ENCODE data around the gene RTP3. TPM values are rescaled to one million over a fixed set of nuclear protein-coding genes. Genes with fewer than 3 reads are reported as not detected.

Gene RTP3
- total RNA-seq, 3 donors from 2014 or later: not detected

GRCh38 chr3:46479696-46480095, 18.1 kb upstream of the RTP3 start:
- no peak for ATAC-seq
- no peak for DNase-seq
- Mint-ChIP-seq H3K4me3 (no peak overlapping the region), H3K9me3 (peaks cover 5% of the 10 kb centered on the region), H3K4me1 (ENCODE audit: low read depth) (no peaks in the 10 kb centered on the region), H3K36me3 (ENCODE audit: insufficient read depth) (no peaks in the 10 kb centered on the region), H3K27me3 (ENCODE audit: low read depth) (peaks cover 19% of the 10 kb centered on the region)

DNA sequence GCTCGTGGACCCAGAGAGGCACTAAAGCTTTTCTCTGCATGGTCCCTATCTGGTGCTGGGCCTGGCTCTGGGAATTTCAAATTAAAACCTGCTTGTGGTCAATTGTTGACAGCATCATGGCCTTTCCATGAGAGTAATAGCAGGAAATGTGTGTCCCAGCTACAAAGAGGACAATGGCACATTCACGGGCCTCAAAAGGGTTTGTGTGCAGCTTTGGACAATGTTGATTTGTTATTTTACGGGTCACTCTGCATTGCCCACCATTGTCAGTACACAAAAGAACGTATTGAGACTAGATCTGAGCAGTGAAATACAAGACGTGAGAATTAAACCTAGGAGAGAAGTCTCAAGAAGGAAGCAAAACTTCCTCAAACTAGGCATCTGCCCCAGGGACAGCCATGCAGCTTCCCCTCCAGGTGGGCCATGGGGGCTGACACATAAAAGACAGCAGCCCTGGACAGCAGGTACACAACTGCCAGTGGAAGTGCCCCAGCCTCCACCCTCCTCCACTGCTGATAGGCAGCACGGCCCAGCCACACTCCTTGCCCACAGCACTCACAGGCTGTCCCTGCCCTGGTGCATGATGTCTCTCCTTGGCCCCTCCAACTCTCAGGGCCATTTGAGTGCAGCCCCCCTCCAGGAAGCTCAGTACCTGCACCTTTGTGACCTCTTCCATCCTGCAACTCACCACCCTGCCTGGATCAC, 17.1 kb upstream of the RTP3 start:
- no peaks in the 10 kb centered on the region for H3K9me3 Mint-ChIP-seq
- no peak for DNase-seq
- H3K36me3 Mint-ChIP-seq (ENCODE audit: insufficient read depth): no peaks in the 10 kb centered on the region
- no peak for ATAC-seq
- no peak overlapping the region for H3K4me3 Mint-ChIP-seq
- no peaks in the 10 kb centered on the region for H3K4me1 Mint-ChIP-seq (ENCODE audit: low read depth)
- peaks cover 19% of the 10 kb centered on the region for H3K27me3 Mint-ChIP-seq (ENCODE audit: low read depth)

- no peaks in the 10 kb centered on the region for H3K4me1 Mint-ChIP-seq (ENCODE audit: low read depth)
- no peaks in the 10 kb centered on the region for H3K9me3 Mint-ChIP-seq
- H3K4me3 Mint-ChIP-seq: no peak overlapping the region
- peaks cover 19% of the 10 kb centered on the region for H3K27me3 Mint-ChIP-seq (ENCODE audit: low read depth)
- no peak for ATAC-seq
- DNase-seq: no peak
- no peaks in the 10 kb centered on the region for H3K36me3 Mint-ChIP-seq (ENCODE audit: insufficient read depth)
These were observed 16.1 kb upstream of the RTP3 start for GRCh38 chr3:46481636-46482035.

- Mint-ChIP-seq H3K27me3 (ENCODE audit: low read depth) (peaks cover 13% of the 10 kb centered on the region), H3K9me3 (no peaks in the 10 kb centered on the region), H3K4me3 (no peak overlapping the region), H3K36me3 (ENCODE audit: insufficient read depth) (no peaks in the 10 kb centered on the region), H3K4me1 (ENCODE audit: low read depth) (no peaks in the 10 kb centered on the region)
- no peak for DNase-seq
- ATAC-seq: no peak
These were observed 15.0 kb upstream of the RTP3 start for GRCh38 chr3:46482632-46483350.

- Mint-ChIP-seq H3K4me1 (ENCODE audit: low read depth) (peaks cover 4% of the 10 kb centered on the region), H3K9me3 (no peaks in the 10 kb centered on the region), H3K4me3 (no peak overlapping the region), H3K27me3 (ENCODE audit: low read depth) (peaks cover 8% of the 10 kb centered on the region), H3K36me3 (ENCODE audit: insufficient read depth) (no peaks in the 10 kb centered on the region)
- ATAC-seq (no peak), DNase-seq (no peak)
These were observed 14.0 kb upstream of the RTP3 start for GRCh38 chr3:46483825-46484224.

DNA sequence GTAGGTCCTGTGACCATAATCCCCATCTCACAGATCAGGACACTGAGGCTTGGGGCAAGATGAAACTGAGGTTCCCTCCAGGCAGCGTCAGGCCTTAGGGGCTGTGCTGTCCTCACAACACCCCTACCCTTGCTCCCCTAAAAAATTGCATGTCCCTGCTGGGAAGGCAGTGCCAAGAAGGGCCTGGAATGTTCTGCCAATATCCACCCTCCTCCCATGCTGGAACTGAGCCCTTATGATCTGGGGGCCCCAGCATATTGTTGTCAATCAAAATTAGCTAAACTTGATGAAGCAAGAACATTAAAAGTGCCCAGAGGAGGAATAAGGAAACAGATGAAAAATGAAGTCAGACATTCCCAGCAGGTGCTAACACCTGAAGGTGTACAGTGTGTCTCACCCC, 13.4 kb upstream of the RTP3 start:
- peaks cover 10% of the 10 kb centered on the region for H3K4me1 Mint-ChIP-seq (ENCODE audit: low read depth)
- no peak for DNase-seq
- no peak overlapping the region for H3K4me3 Mint-ChIP-seq
- H3K27me3 Mint-ChIP-seq (ENCODE audit: low read depth): peaks cover 4% of the 10 kb centered on the region
- H3K9me3 Mint-ChIP-seq: no peaks in the 10 kb centered on the region
- H3K36me3 Mint-ChIP-seq (ENCODE audit: insufficient read depth): no peaks in the 10 kb centered on the region
- ATAC-seq: no peak

DNA sequence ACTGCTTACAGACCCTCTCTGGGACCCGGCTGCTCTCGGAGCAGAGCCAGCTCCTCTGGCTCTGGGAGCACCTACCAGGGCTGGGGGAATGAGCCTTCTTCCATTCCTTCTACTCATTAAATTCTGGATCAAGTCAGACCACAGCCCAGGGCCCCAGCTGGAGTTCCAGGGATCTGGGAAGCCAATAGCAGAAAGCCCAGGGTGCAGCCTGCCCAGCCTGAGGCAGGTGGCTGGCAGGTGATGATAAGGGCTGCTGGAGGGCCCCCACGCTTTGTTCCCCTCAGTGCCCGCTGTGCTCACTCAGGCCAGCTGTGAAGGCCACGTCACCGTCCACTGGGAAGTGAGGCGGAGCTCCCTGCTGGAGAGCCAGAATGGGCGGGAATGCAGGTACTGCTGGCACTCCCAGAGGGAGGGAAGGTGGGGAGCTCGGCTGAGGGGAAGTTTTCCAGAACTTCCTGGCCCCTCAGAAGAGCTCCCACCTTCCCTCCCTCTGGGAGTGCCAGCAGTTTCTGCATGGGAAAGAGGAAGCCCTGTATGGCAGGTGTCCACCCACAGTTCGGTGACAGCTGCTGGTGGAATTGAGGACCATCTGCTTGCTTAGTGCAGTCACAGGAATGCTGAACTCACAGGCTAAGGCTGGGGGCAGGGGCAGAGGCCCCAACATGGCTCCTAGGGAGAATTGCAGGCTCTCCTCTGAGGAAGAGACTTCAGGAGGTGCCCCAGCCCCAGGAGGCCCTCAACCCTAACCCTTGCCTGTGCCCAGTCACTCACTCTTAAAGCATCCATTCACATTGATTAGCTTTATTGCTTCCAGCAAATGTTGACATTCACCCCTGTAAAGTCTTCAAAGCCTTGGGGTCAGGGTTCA, 12.6 kb upstream of the RTP3 start:
- no peaks in the 10 kb centered on the region for H3K36me3 Mint-ChIP-seq (ENCODE audit: insufficient read depth)
- H3K9me3 Mint-ChIP-seq: no peaks in the 10 kb centered on the region

DNA sequence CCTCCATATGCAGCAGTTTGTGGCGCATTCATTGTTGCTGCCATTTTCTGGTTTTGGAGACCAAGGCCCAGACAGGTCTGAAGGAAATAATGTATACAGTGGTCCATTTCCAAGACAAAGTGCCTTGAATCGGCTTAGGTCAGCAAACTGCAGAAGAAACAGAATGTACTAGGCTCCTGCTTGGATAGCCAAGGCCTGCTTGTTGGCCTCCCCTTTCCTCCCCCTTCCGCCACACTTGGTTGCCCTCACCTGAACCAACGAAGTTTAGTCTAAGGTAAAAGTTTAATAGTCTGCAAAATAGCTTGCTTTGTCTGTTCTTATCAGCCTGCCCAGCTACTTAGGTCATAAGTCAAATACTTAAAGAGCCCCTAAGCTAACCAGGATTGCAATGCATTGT, 12.0 kb upstream of the RTP3 start:
- Mint-ChIP-seq H3K9me3 (no peaks in the 10 kb centered on the region), H3K36me3 (ENCODE audit: insufficient read depth) (no peaks in the 10 kb centered on the region), H3K4me1 (ENCODE audit: low read depth) (peaks cover 19% of the 10 kb centered on the region), H3K4me3 (no peak overlapping the region), H3K27me3 (ENCODE audit: low read depth) (peaks cover 2% of the 10 kb centered on the region)
- ATAC-seq: no peak
- no peak for DNase-seq

More for the DNA sequence above, 12.6 kb upstream of the RTP3 start:
- ATAC-seq (no peak), DNase-seq (no peak)
- peaks cover 17% of the 10 kb centered on the region for H3K4me1 Mint-ChIP-seq (ENCODE audit: low read depth)
- no peak overlapping the region for H3K4me3 Mint-ChIP-seq
- peaks cover 4% of the 10 kb centered on the region for H3K27me3 Mint-ChIP-seq (ENCODE audit: low read depth)

- Mint-ChIP-seq H3K4me1 (ENCODE audit: low read depth) (peaks cover 19% of the 10 kb centered on the region), H3K9me3 (no peaks in the 10 kb centered on the region), H3K4me3 (peak overlapping the region; percentile 42), H3K27me3 (ENCODE audit: low read depth) (no peaks in the 10 kb centered on the region), H3K36me3 (ENCODE audit: insufficient read depth) (no peaks in the 10 kb centered on the region)
- DNase-seq: peak; percentile 92
- peak; percentile 99 to 100 for ATAC-seq
These were observed 8.9 kb upstream of the RTP3 start for GRCh38 chr3:46488735-46489361.

- ATAC-seq: no peak
- Mint-ChIP-seq H3K36me3 (ENCODE audit: insufficient read depth) (no peaks in the 10 kb centered on the region), H3K9me3 (no peaks in the 10 kb centered on the region), H3K27me3 (ENCODE audit: low read depth) (no peaks in the 10 kb centered on the region), H3K4me1 (ENCODE audit: low read depth) (peaks cover 19% of the 10 kb centered on the region), H3K4me3 (peak overlapping the region; percentile 42)
- no peak for DNase-seq
These were observed 8.4 kb upstream of the RTP3 start for GRCh38 chr3:46489381-46489780.

DNA sequence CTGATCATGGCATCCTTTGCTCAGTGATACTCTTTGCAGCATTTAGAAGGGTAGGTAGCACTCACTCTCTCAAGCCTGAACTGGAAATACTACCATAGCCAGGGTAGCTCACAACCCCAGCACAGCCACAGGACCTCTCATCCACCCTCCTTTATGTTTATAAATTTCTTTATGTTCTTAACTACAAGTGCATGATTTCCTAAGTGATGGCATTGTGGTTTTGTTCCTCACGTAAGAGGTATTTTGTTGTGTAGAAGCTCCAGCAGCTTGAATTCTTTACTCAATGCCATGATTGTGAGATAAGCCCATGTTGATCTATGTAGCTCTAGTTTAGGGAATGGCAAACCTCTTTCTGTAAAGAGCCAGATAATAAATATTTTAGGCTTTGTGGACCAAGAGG, 7.9 kb upstream of the RTP3 start:
- no peak overlapping the region for H3K4me3 Mint-ChIP-seq
- no peak for DNase-seq

DNA sequence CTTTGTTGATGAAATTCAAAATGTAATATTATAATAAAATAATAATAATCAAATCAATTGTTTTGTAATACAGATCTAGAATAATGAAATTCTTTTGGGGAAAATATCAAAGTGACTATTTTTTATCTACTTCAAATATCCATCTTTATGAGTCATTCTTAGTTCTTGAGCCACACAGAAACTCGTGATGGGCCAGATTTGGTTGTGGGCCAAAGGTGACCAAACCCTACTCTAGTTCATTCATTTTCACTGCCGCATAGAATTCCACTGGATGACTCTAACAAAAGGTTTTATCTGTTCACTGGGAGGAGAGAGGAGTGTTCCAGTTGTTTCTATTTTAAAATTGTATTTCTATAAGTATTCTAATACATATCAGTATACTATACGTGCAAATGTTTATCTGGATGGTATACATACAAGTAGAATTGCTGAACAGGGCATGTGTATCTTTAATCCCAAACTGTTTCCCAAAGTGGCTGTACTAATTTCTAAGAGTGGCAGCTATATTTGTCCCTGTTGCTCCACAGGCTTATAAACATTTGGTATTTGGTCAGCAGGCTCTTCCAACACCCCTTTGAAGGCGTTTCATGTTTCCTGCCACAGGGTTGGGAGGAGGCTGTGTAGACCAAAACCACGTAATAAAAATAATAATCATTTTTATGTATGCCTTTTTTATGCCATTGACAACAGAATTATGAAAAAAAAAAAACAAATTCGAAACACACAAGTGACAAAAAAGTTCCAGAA, 7.3 kb upstream of the RTP3 start:
- Mint-ChIP-seq H3K9me3 (no peaks in the 10 kb centered on the region), H3K4me3 (no peak overlapping the region), H3K27me3 (ENCODE audit: low read depth) (no peaks in the 10 kb centered on the region), H3K4me1 (ENCODE audit: low read depth) (peaks cover 19% of the 10 kb centered on the region), H3K36me3 (ENCODE audit: insufficient read depth) (no peaks in the 10 kb centered on the region)
- no peak for ATAC-seq
- DNase-seq: no peak

More for the DNA sequence above, 7.9 kb upstream of the RTP3 start:
- no peak for ATAC-seq
- no peaks in the 10 kb centered on the region for H3K9me3 Mint-ChIP-seq
- no peaks in the 10 kb centered on the region for H3K36me3 Mint-ChIP-seq (ENCODE audit: insufficient read depth)
- H3K27me3 Mint-ChIP-seq (ENCODE audit: low read depth): no peaks in the 10 kb centered on the region
- H3K4me1 Mint-ChIP-seq (ENCODE audit: low read depth): peaks cover 19% of the 10 kb centered on the region

GRCh38 chr3:46491089-46492070, 6.4 kb upstream of the RTP3 start:
- Mint-ChIP-seq H3K36me3 (ENCODE audit: insufficient read depth) (no peaks in the 10 kb centered on the region), H3K9me3 (no peaks in the 10 kb centered on the region), H3K4me1 (ENCODE audit: low read depth) (peaks cover 19% of the 10 kb centered on the region), H3K27me3 (ENCODE audit: low read depth) (no peaks in the 10 kb centered on the region), H3K4me3 (no peak overlapping the region)
- DNase-seq (no peak), ATAC-seq (no peak)

All from activated T-cell treated with anti-CD3 and anti-CD28 coated beads, Interleukin-2, amount 50 U/mL, for 4 hours (primary cell).